ENCODE data around the gene CMPK1.

DNA sequence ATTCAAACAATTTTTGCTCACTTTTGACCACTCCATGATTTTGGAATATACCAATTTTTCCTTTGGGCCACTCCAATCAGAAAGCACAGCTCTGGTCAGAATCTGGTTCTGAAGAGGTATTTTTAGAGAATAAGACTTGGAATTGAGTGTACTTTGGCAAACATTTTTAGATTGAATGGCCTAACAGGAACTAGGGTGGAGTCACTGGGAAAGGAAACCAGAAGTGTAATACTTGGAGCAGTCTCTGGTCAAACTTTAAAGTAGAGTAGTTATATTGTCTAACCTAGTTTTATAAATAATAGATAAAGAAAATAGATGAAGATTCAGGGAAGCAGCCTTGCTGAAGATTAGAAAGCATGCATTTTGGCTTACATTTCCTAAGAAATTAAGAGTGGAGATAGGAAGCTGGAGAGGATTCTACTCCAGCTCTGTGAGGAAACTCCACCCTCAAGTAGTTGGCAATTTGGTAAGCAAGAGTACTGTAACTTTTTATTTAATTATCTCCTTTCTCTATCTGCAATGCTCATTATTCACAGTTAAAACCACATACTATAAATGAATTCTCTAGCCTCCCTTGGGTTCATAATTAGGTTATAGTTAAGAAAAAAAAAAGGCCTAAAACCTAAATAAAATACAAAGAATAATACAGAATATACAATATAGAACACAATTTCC is 35.4 kb upstream of the CMPK1 start:
- TF ChIP-seq CHD2 (IDR thresholded peaks at IDR 0.05; ENCODE audit: low read length): no peak
- no peak for TF ChIP-seq RFX5 (IDR thresholded peaks at IDR 0.05; ENCODE audit: borderline replicate concordance, low read depth, low read length)
- no peak for TF ChIP-seq MAFK (IDR thresholded peaks at IDR 0.05; ENCODE audit: low read depth, low read length)
- TF ChIP-seq, protein P1, sequence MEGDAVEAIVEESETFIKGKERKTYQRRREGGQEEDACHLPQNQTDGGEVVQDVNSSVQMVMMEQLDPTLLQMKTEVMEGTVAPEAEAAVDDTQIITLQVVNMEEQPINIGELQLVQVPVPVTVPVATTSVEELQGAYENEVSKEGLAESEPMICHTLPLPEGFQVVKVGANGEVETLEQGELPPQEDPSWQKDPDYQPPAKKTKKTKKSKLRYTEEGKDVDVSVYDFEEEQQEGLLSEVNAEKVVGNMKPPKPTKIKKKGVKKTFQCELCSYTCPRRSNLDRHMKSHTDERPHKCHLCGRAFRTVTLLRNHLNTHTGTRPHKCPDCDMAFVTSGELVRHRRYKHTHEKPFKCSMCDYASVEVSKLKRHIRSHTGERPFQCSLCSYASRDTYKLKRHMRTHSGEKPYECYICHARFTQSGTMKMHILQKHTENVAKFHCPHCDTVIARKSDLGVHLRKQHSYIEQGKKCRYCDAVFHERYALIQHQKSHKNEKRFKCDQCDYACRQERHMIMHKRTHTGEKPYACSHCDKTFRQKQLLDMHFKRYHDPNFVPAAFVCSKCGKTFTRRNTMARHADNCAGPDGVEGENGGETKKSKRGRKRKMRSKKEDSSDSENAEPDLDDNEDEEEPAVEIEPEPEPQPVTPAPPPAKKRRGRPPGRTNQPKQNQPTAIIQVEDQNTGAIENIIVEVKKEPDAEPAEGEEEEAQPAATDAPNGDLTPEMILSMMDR (IDR thresholded peaks at IDR 0.05; ENCODE audit: control extremely low read depth in 1 of 3, insufficient read depth in 1 of 3, low read depth in 1 of 3, low read length in 3 of 3): no peak
- TF ChIP-seq SRF (IDR thresholded peaks at IDR 0.05; ENCODE audit: low read depth, low read length): no peak
- TF ChIP-seq SIN3A (conservative IDR thresholded peaks at IDR 0.05 in 1 of 2, IDR thresholded peaks at IDR 0.05 in 1 of 2; ENCODE audit: low read depth in 1 of 2, low read length in 2 of 2): no peak
